Measurements from ENCODE around the gene SRM. TPM values are rescaled to one million over a fixed set of nuclear protein-coding genes. Genes with fewer than 3 reads are reported as not detected.

The SRM gene
- total RNA-seq, 1 donor from 2014 or later, result 62.6 TPM

- Mint-ChIP-seq H3K4me1 (ENCODE audit: low read depth) (peaks cover 15% of the 10 kb centered on the region), H3K27ac (no peak overlapping the region), H3K9me3 (ENCODE audit: low read depth) (no peaks in the 10 kb centered on the region), H3K4me3 (ENCODE audit: low read depth) (no peak overlapping the region), H3K27me3 (no peaks in the 10 kb centered on the region), H3K36me3 (ENCODE audit: insufficient read depth) (peaks cover 5% of the 10 kb centered on the region)
- no peak for DNase-seq (ENCODE audit: low spot score, unreplicated experiment)
- no peak for TF ChIP-seq CTCF (IDR thresholded peaks at IDR 0.05; ENCODE audit: unreplicated experiment)
These were observed 3.3 kb downstream of the SRM start for GRCh38 chr1:11056504-11056903.

- TF ChIP-seq CTCF (IDR thresholded peaks at IDR 0.05; ENCODE audit: unreplicated experiment), result no peak
- no peak overlapping the region for H3K27ac Mint-ChIP-seq
- H3K36me3 Mint-ChIP-seq (ENCODE audit: insufficient read depth), result peaks cover 5% of the 10 kb centered on the region
- no peaks in the 10 kb centered on the region for H3K27me3 Mint-ChIP-seq
- no peaks in the 10 kb centered on the region for H3K9me3 Mint-ChIP-seq (ENCODE audit: low read depth)
- H3K4me1 Mint-ChIP-seq (ENCODE audit: low read depth), result peaks cover 12% of the 10 kb centered on the region
- no peak for DNase-seq (ENCODE audit: low spot score, unreplicated experiment)
- no peak overlapping the region for H3K4me3 Mint-ChIP-seq (ENCODE audit: low read depth)
These were observed 4.1 kb downstream of the SRM start for GRCh38 chr1:11055676-11056075.

GRCh38 chr1:11054666-11055065, 5.2 kb downstream of the SRM start:
- no peak overlapping the region for H3K4me3 Mint-ChIP-seq (ENCODE audit: low read depth)
- H3K4me1 Mint-ChIP-seq (ENCODE audit: low read depth), result peaks cover 9% of the 10 kb centered on the region
- DNase-seq (ENCODE audit: low spot score, unreplicated experiment), result no peak
- no peaks in the 10 kb centered on the region for H3K27me3 Mint-ChIP-seq
- no peak for TF ChIP-seq CTCF (IDR thresholded peaks at IDR 0.05; ENCODE audit: unreplicated experiment)
- H3K9me3 Mint-ChIP-seq (ENCODE audit: low read depth), result no peaks in the 10 kb centered on the region
- peaks cover 5% of the 10 kb centered on the region for H3K36me3 Mint-ChIP-seq (ENCODE audit: insufficient read depth)
- H3K27ac Mint-ChIP-seq, result no peak overlapping the region

- no peak overlapping the region for H3K27ac Mint-ChIP-seq
- H3K4me1 Mint-ChIP-seq (ENCODE audit: low read depth), result peaks cover 9% of the 10 kb centered on the region
- no peak for DNase-seq (ENCODE audit: low spot score, unreplicated experiment)
- no peaks in the 10 kb centered on the region for H3K9me3 Mint-ChIP-seq (ENCODE audit: low read depth)
- H3K27me3 Mint-ChIP-seq, result no peaks in the 10 kb centered on the region
- H3K36me3 Mint-ChIP-seq (ENCODE audit: insufficient read depth), result peaks cover 5% of the 10 kb centered on the region
- no peak overlapping the region for H3K4me3 Mint-ChIP-seq (ENCODE audit: low read depth)
- no peak for TF ChIP-seq CTCF (IDR thresholded peaks at IDR 0.05; ENCODE audit: unreplicated experiment)
These were observed 5.6 kb downstream of the SRM start for GRCh38 chr1:11054181-11054580.

GRCh38 chr1:11053758-11054137, 6.1 kb downstream of the SRM start:
- Mint-ChIP-seq H3K27me3 (no peaks in the 10 kb centered on the region), H3K9me3 (ENCODE audit: low read depth) (no peaks in the 10 kb centered on the region), H3K4me1 (ENCODE audit: low read depth) (peaks cover 5% of the 10 kb centered on the region), H3K4me3 (ENCODE audit: low read depth) (no peak overlapping the region), H3K27ac (no peak overlapping the region), H3K36me3 (ENCODE audit: insufficient read depth) (peaks cover 5% of the 10 kb centered on the region)
- no peak for TF ChIP-seq CTCF (IDR thresholded peaks at IDR 0.05; ENCODE audit: unreplicated experiment)
- no peak for DNase-seq (ENCODE audit: low spot score, unreplicated experiment)

Measured in progenitor cell of endocrine pancreas (in vitro differentiated cells).